ENCODE results near the gene WIPF3.

- TF ChIP-seq CTCF (IDR thresholded peaks at IDR 0.05; ENCODE audit: low read depth, low read length, missing input control), result no peak
- no peak for TF ChIP-seq SP1 (IDR thresholded peaks at IDR 0.05)
- no peak for TF ChIP-seq TAF1 (conservative IDR thresholded peaks at IDR 0.05)
- TF ChIP-seq RAD21 (IDR thresholded peaks at IDR 0.05), result no peak
- no peak for TF ChIP-seq JUND (IDR thresholded peaks at IDR 0.05)
- no peak for TF ChIP-seq GABPA (IDR thresholded peaks at IDR 0.05 in 1 of 2, conservative IDR thresholded peaks at IDR 0.05 in 1 of 2)
- TF ChIP-seq REST (IDR thresholded peaks at IDR 0.05), result no peak
- TF ChIP-seq HNF4A (conservative IDR thresholded peaks at IDR 0.05), result no peak
- TF ChIP-seq YY1 (IDR thresholded peaks at IDR 0.05), result no peak
- no peak for TF ChIP-seq MAX (IDR thresholded peaks at IDR 0.05)
- TF ChIP-seq ATF3 (IDR thresholded peaks at IDR 0.05), result no peak
These were observed 461 bp upstream of the WIPF3 start for GRCh38 chr7:29805886-29806207.

All from liver (tissue), 3 donors.